GM18907 (cell line): ENCODE measurements around the gene FAAP100.

Experiments used
- ATAC-seq: cut with Tn5 transposase; IDR thresholded peaks from one replicate; pipeline ENCODE4 v1.9.1; 2021; ENCODE audit warnings: mild to moderate bottlenecking, moderate library complexity; ENCODE audit not compliant: unreplicated experiment

Gene FAAP100

GRCh38 chr17:81513753-81514488, 38.2 kb downstream of the FAAP100 start:
- peak; percentile 2 for ATAC-seq

- no peak for ATAC-seq
Observed at GRCh38 chr17:81513372-81513752, 38.8 kb downstream of the FAAP100 start.

GRCh38 chr17:81512562-81513371, 39.4 kb downstream of the FAAP100 start, which contains the start of gene ACTG1:
TSS of gene ACTG1 (minus strand) at chr17:81512799. CDS start at chr17:81512354, 445 bp downstream.
- peak; percentile 47 for ATAC-seq

- ATAC-seq, result peak; percentile 0
Observed at GRCh38 chr17:81511804-81512561, 40.2 kb downstream of the FAAP100 start.

- no peak for ATAC-seq
Observed at GRCh38 chr17:81511554-81511803, 40.7 kb downstream of the FAAP100 start.

- no peak for ATAC-seq
Observed at GRCh38 chr17:81510785-81511553, 41.2 kb downstream of the FAAP100 start.

- ATAC-seq, result no peak
Observed at GRCh38 chr17:81509972-81510784, 42.0 kb downstream of the FAAP100 start.

- ATAC-seq, result no peak
Observed at GRCh38 chr17:81509207-81509971, 42.8 kb downstream of the FAAP100 start.

GRCh38 chr17:81508639-81509206, 43.4 kb downstream of the FAAP100 start:
- no peak for ATAC-seq

- ATAC-seq, result no peak
Observed at GRCh38 chr17:81503619-81504018, 48.5 kb downstream of the FAAP100 start.

- ATAC-seq, result no peak
Observed at GRCh38 chr17:81502471-81503017, 49.6 kb downstream of the FAAP100 start.

GRCh38 chr17:81500047-81500446, 52.1 kb downstream of the FAAP100 start:
- no peak for ATAC-seq

GRCh38 chr17:81499601-81499970, 52.6 kb downstream of the FAAP100 start:
- ATAC-seq, result no peak

- ATAC-seq, result no peak
Observed at GRCh38 chr17:81498953-81499600, 53.1 kb downstream of the FAAP100 start.

- ATAC-seq, result no peak
Observed at GRCh38 chr17:81494626-81495377, 57.4 kb downstream of the FAAP100 start.

- ATAC-seq, result no peak
Observed at GRCh38 chr17:81493198-81494038, 58.7 kb downstream of the FAAP100 start.

GRCh38 chr17:81492706-81493105, 59.4 kb downstream of the FAAP100 start:
- no peak for ATAC-seq
